HEK293 (cell line): ENCODE results near the gene VARS1.

Experiments used
- KLF17 ChIP-seq: fragments of 450-650 bp; formaldehyde crosslinking; IDR thresholded peaks from 2 replicates; pipeline ENCODE4 v1.5.1; 2016; ENCODE audit warnings: missing biosample characterization, missing genetic modification characterization
- ZBTB48 ChIP-seq: fragments of 450-650 bp; formaldehyde crosslinking; IDR thresholded peaks from 2 replicates; pipeline ENCODE4 v1.5.1; 2016; ENCODE audit warnings: missing biosample characterization, missing genetic modification characterization
- ZBTB7A ChIP-seq: fragments of 450-650 bp; formaldehyde crosslinking; IDR thresholded peaks from 2 replicates; pipeline ENCODE4 v1.5.1; 2016; ENCODE audit warnings: low read depth, missing biosample characterization, missing genetic modification characterization
- ZIC2 ChIP-seq: fragments of 450-650 bp; formaldehyde crosslinking; IDR thresholded peaks from 2 replicates; pipeline ENCODE4 v1.5.1; 2016; ENCODE audit warnings: missing biosample characterization, missing genetic modification characterization
- ZNF169 ChIP-seq: fragments of 450-650 bp; formaldehyde crosslinking; IDR thresholded peaks from 2 replicates; pipeline ENCODE4 v1.5.1; 2016; ENCODE audit warnings: missing biosample characterization, missing genetic modification characterization
- ZNF2 ChIP-seq: fragments of 450-650 bp; formaldehyde crosslinking; IDR thresholded peaks from 2 replicates; pipeline ENCODE4 v1.5.1; 2016; ENCODE audit warnings: missing biosample characterization, missing genetic modification characterization
- ZNF335 ChIP-seq: fragments of 450-650 bp; formaldehyde crosslinking; conservative IDR thresholded peaks from 2 replicates; pipeline ENCODE4 v1.5.1; 2016; ENCODE audit warnings: missing biosample characterization, missing genetic modification characterization
- ZNF398 ChIP-seq: fragments of 450-650 bp; formaldehyde crosslinking; IDR thresholded peaks from 2 replicates; pipeline ENCODE4 v1.5.1; 2017; ENCODE audit warnings: missing biosample characterization, missing genetic modification characterization
- ZNF449 ChIP-seq: fragments of 450-650 bp; formaldehyde crosslinking; IDR thresholded peaks from 2 replicates; pipeline ENCODE4 v1.5.1; 2017; ENCODE audit warnings: missing biosample characterization, mild to moderate bottlenecking, missing genetic modification characterization, moderate library complexity
- ZXDB ChIP-seq: fragments of 450-650 bp; formaldehyde crosslinking; IDR thresholded peaks from 2 replicates; pipeline ENCODE4 v1.5.1; 2016; ENCODE audit warnings: missing biosample characterization, missing genetic modification characterization
- TF ChIP-seq, protein P1 (sequence below): fragments of 450-650 bp; formaldehyde crosslinking; IDR thresholded peaks from 2 replicates; pipeline ENCODE4 v1.5.1; 2016; ENCODE audit warnings: missing biosample characterization, missing genetic modification characterization
- TF ChIP-seq, protein P2 (sequence below): fragments of 450-650 bp; formaldehyde crosslinking; IDR thresholded peaks from 2 replicates; pipeline ENCODE4 v1.5.1; 2016; ENCODE audit warnings: missing biosample characterization, missing genetic modification characterization

VARS1 gene

GRCh38 chr6:31794866-31795615 is 511 bp downstream of the VARS1 start (continued):
- TF ChIP-seq, protein P1, sequence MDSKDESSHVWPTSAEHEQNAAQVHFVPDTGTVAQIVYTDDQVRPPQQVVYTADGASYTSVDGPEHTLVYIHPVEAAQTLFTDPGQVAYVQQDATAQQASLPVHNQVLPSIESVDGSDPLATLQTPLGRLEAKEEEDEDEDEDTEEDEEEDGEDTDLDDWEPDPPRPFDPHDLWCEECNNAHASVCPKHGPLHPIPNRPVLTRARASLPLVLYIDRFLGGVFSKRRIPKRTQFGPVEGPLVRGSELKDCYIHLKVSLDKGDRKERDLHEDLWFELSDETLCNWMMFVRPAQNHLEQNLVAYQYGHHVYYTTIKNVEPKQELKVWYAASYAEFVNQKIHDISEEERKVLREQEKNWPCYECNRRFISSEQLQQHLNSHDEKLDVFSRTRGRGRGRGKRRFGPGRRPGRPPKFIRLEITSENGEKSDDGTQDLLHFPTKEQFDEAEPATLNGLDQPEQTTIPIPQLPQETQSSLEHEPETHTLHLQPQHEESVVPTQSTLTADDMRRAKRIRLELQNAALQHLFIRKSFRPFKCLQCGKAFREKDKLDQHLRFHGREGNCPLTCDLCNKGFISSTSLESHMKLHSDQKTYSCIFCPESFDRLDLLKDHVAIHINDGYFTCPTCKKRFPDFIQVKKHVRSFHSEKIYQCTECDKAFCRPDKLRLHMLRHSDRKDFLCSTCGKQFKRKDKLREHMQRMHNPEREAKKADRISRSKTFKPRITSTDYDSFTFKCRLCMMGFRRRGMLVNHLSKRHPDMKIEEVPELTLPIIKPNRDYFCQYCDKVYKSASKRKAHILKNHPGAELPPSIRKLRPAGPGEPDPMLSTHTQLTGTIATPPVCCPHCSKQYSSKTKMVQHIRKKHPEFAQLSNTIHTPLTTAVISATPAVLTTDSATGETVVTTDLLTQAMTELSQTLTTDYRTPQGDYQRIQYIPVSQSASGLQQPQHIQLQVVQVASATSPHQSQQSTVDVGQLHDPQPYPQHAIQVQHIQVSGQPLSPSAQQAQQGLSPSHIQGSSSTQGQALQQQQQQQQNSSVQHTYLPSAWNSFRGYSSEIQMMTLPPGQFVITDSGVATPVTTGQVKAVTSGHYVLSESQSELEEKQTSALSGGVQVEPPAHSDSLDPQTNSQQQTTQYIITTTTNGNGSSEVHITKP (tag by site-specific recombination): peak; percentile 80
- TF ChIP-seq ZBTB48 (tag by site-specific recombination) (peak; percentile 58; the same call in 1 of the 2 replicates), KLF17 (tag by site-specific recombination) (peak; percentile 9; the same call in 1 of the 2 replicates), ZXDB (tag by site-specific recombination) (0 out of 2 replicates have a peak, but pooled peaks have one; percentile 19), ZNF398 (tag by site-specific recombination) (peak; percentile 85), ZBTB7A (0 out of 2 replicates have a peak, but pooled peaks have one; percentile 5), ZNF2 (peak; percentile 39; the same call in 1 of the 2 replicates), ZNF449 (0 out of 2 replicates have a peak, but pooled peaks have one; percentile 15), ZIC2 (tag by site-specific recombination) (peak; percentile 80), ZNF169 (no peak), ZNF335 (tag by site-specific recombination) (0 out of 2 replicates have a peak, but pooled peaks have one; percentile 48)
- TF ChIP-seq, protein P2, sequence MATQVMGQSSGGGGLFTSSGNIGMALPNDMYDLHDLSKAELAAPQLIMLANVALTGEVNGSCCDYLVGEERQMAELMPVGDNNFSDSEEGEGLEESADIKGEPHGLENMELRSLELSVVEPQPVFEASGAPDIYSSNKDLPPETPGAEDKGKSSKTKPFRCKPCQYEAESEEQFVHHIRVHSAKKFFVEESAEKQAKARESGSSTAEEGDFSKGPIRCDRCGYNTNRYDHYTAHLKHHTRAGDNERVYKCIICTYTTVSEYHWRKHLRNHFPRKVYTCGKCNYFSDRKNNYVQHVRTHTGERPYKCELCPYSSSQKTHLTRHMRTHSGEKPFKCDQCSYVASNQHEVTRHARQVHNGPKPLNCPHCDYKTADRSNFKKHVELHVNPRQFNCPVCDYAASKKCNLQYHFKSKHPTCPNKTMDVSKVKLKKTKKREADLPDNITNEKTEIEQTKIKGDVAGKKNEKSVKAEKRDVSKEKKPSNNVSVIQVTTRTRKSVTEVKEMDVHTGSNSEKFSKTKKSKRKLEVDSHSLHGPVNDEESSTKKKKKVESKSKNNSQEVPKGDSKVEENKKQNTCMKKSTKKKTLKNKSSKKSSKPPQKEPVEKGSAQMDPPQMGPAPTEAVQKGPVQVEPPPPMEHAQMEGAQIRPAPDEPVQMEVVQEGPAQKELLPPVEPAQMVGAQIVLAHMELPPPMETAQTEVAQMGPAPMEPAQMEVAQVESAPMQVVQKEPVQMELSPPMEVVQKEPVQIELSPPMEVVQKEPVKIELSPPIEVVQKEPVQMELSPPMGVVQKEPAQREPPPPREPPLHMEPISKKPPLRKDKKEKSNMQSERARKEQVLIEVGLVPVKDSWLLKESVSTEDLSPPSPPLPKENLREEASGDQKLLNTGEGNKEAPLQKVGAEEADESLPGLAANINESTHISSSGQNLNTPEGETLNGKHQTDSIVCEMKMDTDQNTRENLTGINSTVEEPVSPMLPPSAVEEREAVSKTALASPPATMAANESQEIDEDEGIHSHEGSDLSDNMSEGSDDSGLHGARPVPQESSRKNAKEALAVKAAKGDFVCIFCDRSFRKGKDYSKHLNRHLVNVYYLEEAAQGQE (tag by site-specific recombination): 0 out of 2 replicates have a peak, but pooled peaks have one; percentile 25
